ENCODE measurements around the gene HS3ST2.

HS3ST2 gene

GRCh38 chr16:22813948-22814710 lies at the start of gene HS3ST2:
TSS of gene HS3ST2 (plus strand) at chr16:22814162. CDS start at chr16:22814611, 449 bp downstream.
- Histone ChIP-seq H3K4me3 (no peak within 1 kb of the TSS), H3K9ac (no peak within 1 kb of the TSS), H4K20me1 (no peaks in the 10 kb centered on the region), H3K27ac (no peak within 1 kb of the TSS), H3K4me2 (no peak within 1 kb of the TSS), H3K4me1 (peaks cover 9 to 26% (median 16%) of the 10 kb centered on the region in 10 experiments; a peak in 17 of 20 replicates), H3K36me3 (no peaks in the 10 kb centered on the region), H3K9me3 (replicated peaks in 1 of 11) (peaks cover 25 to 32% (median 29%) of the 10 kb centered on the region in 11 experiments), H3K27me3 (no peaks in the 10 kb centered on the region)
- no peak for TF ChIP-seq Cebpa-rat (IDR thresholded peaks at IDR 0.05)

DNA sequence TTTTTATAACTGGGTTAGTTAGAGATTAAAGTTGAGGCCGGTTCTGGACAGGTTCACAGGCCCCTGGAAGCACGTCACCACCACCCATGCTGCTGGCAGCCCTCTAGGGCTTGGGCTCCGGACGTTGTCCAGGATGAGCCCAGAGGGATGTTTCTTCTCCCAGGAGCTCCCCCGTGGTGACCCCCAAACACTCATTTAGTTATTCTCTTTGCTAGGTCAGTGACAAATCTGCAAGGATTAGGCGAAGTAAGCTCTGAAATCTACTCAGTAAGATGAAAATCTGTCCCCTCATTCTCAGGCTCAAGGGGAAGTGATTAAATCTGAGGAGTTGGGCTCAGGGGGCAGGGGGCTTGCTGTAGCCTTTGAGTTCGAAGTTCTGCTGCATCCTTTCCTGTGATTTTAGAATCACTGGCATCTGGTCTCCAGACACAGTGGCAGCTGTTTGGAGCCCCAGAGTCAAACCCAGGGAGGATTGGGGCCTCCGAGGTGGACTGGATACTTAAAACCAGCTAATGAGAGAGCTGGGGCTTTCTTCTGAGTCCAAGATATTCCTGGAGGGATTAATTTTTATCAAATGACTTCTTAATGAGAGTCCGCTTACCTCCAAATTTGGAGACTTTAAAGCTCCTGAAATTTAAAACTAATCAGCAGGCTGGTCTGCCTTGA lies 49.2 kb upstream of the HS3ST2 start:
- no peak for TF ChIP-seq Cebpa-rat (IDR thresholded peaks at IDR 0.05)
- no peak overlapping the region for H3K4me3 ChIP-seq
- H3K27me3 ChIP-seq = no peaks in the 10 kb centered on the region
- H3K4me2 ChIP-seq = no peak overlapping the region
- H3K9ac ChIP-seq = no peak overlapping the region
- no peaks in the 10 kb centered on the region for H3K4me1 ChIP-seq
- no peaks in the 10 kb centered on the region for H3K36me3 ChIP-seq
- H3K9me3 ChIP-seq (replicated peaks in 1 of 11) = no peaks in the 10 kb centered on the region
- no peaks in the 10 kb centered on the region for H4K20me1 ChIP-seq
- no peak overlapping the region for H3K27ac ChIP-seq

GRCh38 chr16:22765479-22765878 lies 48.5 kb upstream of the HS3ST2 start:
- no peak overlapping the region for H3K4me2 ChIP-seq
- no peak overlapping the region for H3K4me3 ChIP-seq
- no peak overlapping the region for H3K27ac ChIP-seq
- no peaks in the 10 kb centered on the region for H3K27me3 ChIP-seq
- TF ChIP-seq Cebpa-rat (IDR thresholded peaks at IDR 0.05) = no peak
- H3K36me3 ChIP-seq = no peaks in the 10 kb centered on the region
- H3K9me3 ChIP-seq (replicated peaks in 1 of 11) = no peaks in the 10 kb centered on the region
- H3K4me1 ChIP-seq = no peaks in the 10 kb centered on the region
- H4K20me1 ChIP-seq = no peaks in the 10 kb centered on the region
- H3K9ac ChIP-seq = no peak overlapping the region

GRCh38 chr16:22770866-22771265 lies 43.1 kb upstream of the HS3ST2 start:
- no peak for TF ChIP-seq Cebpa-rat (IDR thresholded peaks at IDR 0.05)
- no peaks in the 10 kb centered on the region for H3K27me3 ChIP-seq
- 0 out of 22 replicates have a peak, but pooled peaks cover 0 to 4% (median 0%) of the 10 kb centered on the region in 11 experiments for H3K9me3 ChIP-seq (replicated peaks in 1 of 11)
- no peaks in the 10 kb centered on the region for H3K36me3 ChIP-seq
- H3K4me1 ChIP-seq = peaks cover 0 to 8% (median 0%) of the 10 kb centered on the region in 10 experiments; a peak in 2 of 20 replicates
- H3K27ac ChIP-seq = no peak overlapping the region
- no peak overlapping the region for H3K4me3 ChIP-seq
- H3K4me2 ChIP-seq = peak overlapping the region in 2 of 11 experiments; percentile 2 to 12; a peak in 2 of 22 replicates
- no peaks in the 10 kb centered on the region for H4K20me1 ChIP-seq
- H3K9ac ChIP-seq = no peak overlapping the region

GRCh38 chr16:22771551-22771950 lies 42.4 kb upstream of the HS3ST2 start:
- 0 out of 22 replicates have a peak, but pooled peaks cover 0 to 4% (median 0%) of the 10 kb centered on the region in 11 experiments for H3K9me3 ChIP-seq (replicated peaks in 1 of 11)
- no peak for TF ChIP-seq Cebpa-rat (IDR thresholded peaks at IDR 0.05)
- no peak overlapping the region for H3K27ac ChIP-seq
- H3K4me2 ChIP-seq = peak overlapping the region in 2 of 11 experiments; percentile 2 to 12; a peak in 1 of 22 replicates
- peaks cover 0 to 8% (median 0%) of the 10 kb centered on the region in 10 experiments; a peak in 2 of 20 replicates for H3K4me1 ChIP-seq
- no peaks in the 10 kb centered on the region for H3K27me3 ChIP-seq
- no peaks in the 10 kb centered on the region for H3K36me3 ChIP-seq
- no peak overlapping the region for H3K4me3 ChIP-seq
- no peak overlapping the region for H3K9ac ChIP-seq
- H4K20me1 ChIP-seq = no peaks in the 10 kb centered on the region

DNA sequence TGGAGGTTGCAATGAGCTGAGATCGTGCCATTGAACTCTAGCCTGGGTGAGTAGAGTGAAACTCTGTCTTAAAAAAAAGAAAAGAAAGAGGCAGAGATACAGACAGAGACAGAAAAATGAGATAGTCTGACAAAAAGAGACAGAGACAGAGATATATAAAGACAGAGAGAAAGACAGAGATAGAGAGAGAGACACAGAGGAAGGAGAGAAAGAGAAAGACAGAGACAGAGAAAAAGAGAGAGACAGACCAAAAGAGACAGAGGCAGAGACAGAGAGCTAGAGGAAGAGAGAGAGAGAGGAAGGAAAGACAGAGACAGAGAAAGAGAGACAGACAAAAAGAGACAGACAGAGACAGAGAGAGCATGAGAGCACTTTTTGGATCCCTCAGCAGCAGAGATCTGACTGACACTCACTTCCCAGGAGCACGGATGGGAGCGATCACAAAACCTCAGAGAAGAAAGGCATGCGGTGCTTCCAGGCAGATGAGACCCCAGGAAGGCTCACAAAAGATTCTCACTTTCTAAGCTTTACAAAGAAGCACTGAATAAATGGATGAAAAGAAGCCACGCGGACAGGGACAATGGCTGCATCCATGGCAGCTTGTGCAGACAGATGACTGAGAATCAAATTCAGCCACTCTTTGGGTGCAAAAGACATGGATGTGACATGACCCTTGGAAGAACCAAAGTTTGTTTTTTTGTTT lies 38.6 kb upstream of the HS3ST2 start:
- Histone ChIP-seq H3K4me3 (no peak overlapping the region), H3K9me3 (replicated peaks in 1 of 11) (0 out of 22 replicates have a peak, but pooled peaks cover 0 to 4% (median 0%) of the 10 kb centered on the region in 11 experiments), H4K20me1 (no peaks in the 10 kb centered on the region), H3K27ac (no peak overlapping the region), H3K9ac (no peak overlapping the region), H3K36me3 (no peaks in the 10 kb centered on the region), H3K27me3 (no peaks in the 10 kb centered on the region), H3K4me2 (no peak overlapping the region), H3K4me1 (peaks cover 0 to 8% (median 0%) of the 10 kb centered on the region in 10 experiments; a peak in 2 of 20 replicates)
- TF ChIP-seq Cebpa-rat (IDR thresholded peaks at IDR 0.05) = no peak

- no peak overlapping the region for H3K9ac ChIP-seq
These were observed 32.5 kb upstream of the HS3ST2 start for GRCh38 chr16:22781480-22781879.

GRCh38 chr16:22782314-22782713 lies 31.6 kb upstream of the HS3ST2 start:
- H3K36me3 ChIP-seq = no peaks in the 10 kb centered on the region
- H3K27ac ChIP-seq = peak overlapping the region in 3 of 11 experiments; percentile 30 to 47 (median 31); a peak in 4 of 22 replicates
- TF ChIP-seq Cebpa-rat (IDR thresholded peaks at IDR 0.05) = no peak
- peaks cover 1 to 52% (median 7%) of the 10 kb centered on the region in 10 experiments; a peak in 19 of 20 replicates for H3K4me1 ChIP-seq
- peak overlapping the region in 2 of 11 experiments; percentile 30 to 65; a peak in 3 of 22 replicates for H3K4me2 ChIP-seq
- H3K27me3 ChIP-seq = no peaks in the 10 kb centered on the region
- H4K20me1 ChIP-seq = no peaks in the 10 kb centered on the region
- no peak overlapping the region for H3K9ac ChIP-seq
- no peak overlapping the region for H3K4me3 ChIP-seq
- H3K9me3 ChIP-seq (replicated peaks in 1 of 11) = peaks cover 0 to 10% (median 0%) of the 10 kb centered on the region in 11 experiments; a peak in 2 of 22 replicates

More at GRCh38 chr16:22781480-22781879, 32.5 kb upstream of the HS3ST2 start:
- Histone ChIP-seq H3K27ac (peak overlapping the region in 3 of 11 experiments; percentile 30 to 47 (median 31); a peak in 2 of 22 replicates), H3K27me3 (no peaks in the 10 kb centered on the region), H3K36me3 (no peaks in the 10 kb centered on the region), H3K9me3 (replicated peaks in 1 of 11) (peaks cover 0 to 10% (median 0%) of the 10 kb centered on the region in 11 experiments; a peak in 2 of 22 replicates), H3K4me3 (no peak overlapping the region), H3K4me2 (peak overlapping the region in 1 of 11 experiments; percentile 30; a peak in 1 of 22 replicates), H4K20me1 (no peaks in the 10 kb centered on the region), H3K4me1 (peaks cover 0 to 43% (median 4%) of the 10 kb centered on the region in 10 experiments; a peak in 8 of 20 replicates)
- no peak for TF ChIP-seq Cebpa-rat (IDR thresholded peaks at IDR 0.05)

All from BLaER1 treated with 17β-estradiol and CSF1 and Interleukin-3, amounts not matched to agents 10 nM and 100 nM (cell line).